MM.1S (cell line): Measurements from ENCODE around the gene AP1B1.

Experiments used
- CTCF ChIP-seq: fragments of 300-600 bp; sonication (generic); IDR thresholded peaks from 2 replicates; pipeline ENCODE4 v1.5.1; 2016; ENCODE audit warnings: antibody characterized with exemption, low read length, mixed read lengths
- EZH2 ChIP-seq: fragments of 300-600 bp; sonication (generic); optimal IDR thresholded peaks from 2 replicates; pipeline ENCODE3; 2017; ENCODE audit warnings: low read depth, mild to moderate bottlenecking, antibody characterized with exemption, low read length, mixed read lengths

GRCh38 chr22:29379258-29379657 lies 9.1 kb downstream of the AP1B1 start:
- TF ChIP-seq CTCF (no peak), EZH2 (no peak)
